Measurements from ENCODE around the gene DQX1.
A peak's percentile ranks its signal among the peaks of the same experiment; 100 is the strongest.

The DQX1 gene

DNA sequence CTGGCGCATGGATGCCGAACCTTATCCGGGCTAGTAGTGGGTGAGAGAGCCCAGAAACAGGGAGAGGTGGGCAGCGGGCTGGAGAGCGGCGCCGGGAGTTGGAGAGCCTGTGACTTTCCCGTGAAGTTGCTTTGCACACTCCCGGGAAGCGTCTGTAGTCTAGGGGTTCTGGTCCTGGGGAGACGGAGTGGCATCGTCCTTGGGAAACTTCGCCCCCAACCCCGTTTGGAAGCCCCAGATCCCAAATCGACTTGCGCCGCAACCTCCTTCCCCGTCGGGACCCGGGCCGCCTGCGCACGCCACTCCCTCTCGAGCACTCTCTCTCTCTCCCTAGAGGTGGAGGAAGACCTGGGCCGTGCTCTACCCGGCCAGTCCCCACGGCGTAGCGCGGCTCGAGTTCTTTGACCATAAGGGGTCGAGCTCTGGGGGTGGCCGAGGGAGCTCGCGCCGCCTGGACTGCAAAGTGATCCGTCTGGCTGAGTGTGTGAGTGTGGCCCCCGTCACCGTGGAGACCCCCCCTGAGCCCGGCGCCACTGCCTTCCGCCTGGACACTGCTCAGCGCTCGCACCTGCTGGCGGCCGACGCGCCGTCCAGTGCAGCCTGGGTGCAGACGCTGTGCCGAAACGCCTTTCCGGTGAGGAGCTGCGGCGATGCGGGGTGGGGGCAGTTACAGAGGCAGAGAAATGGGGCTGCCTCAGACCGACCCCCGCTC, 28.9 kb upstream of the DQX1 start:
- DNase-seq (ENCODE audit: low spot score), result no peak

- peak; percentile 90 for DNase-seq (ENCODE audit: low spot score)
Observed at GRCh38 chr2:74553892-74554819, 28.1 kb upstream of the DQX1 start, which contains the start of the genes DOK1 and LOXL3. DOK1 (plus strand) TSS chr2:74554720; CDS start chr2:74554755, 35 bp downstream. LOXL3 (minus strand) TSS chr2:74553942; CDS start chr2:74552634, 1,308 bp downstream.

GRCh38 chr2:74552914-74553811, 27.1 kb upstream of the DQX1 start:
- no peak for DNase-seq (ENCODE audit: low spot score)

DNA sequence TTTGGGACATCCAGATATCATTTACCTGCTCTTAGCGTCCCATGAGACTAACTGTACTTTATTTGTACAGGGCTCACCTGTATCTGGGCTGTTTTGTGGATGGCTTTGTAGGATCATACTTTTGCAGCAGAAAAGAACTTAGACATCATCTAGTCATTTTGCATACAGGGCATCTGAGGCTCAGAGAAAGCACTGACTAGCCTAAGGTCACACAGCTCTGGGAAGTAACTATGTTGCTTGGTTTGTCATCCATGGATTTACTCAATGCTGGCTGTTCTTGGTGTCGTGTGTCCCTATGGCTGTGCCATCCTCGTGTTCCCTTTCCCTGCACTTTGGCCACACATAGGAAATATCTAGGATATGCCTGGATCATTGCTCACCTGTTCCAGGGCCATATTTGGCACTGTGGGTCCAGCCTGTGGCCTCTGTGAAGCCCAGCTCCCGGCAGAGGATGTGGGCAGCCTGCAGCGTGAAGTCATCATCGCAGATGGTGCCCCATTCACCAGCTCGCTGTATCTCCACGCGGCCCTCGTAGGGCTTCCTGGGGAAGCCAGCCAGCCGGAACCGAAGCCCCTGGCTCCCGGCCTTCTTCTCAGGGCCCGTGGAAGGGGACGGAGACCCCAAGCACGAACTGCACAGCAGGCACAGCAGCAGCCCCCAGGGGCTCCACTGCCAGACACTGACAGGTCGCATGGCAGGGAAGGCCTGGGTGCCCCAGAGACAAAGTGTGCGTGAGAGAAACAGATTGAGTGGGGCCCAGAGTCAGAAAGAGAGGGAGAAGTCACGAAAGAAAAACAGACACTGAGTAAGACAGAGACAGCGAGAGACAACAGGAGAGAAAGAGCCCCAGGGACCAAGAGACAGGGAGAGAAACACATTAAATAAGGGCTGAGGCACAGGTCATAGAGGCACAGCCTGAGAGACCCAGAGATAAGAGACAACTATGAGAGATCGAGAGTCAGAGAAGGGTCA, 26.2 kb upstream of the DQX1 start:
- DNase-seq (ENCODE audit: low spot score), result no peak

GRCh38 chr2:74551530-74551929, 25.5 kb upstream of the DQX1 start:
- no peak for DNase-seq (ENCODE audit: low spot score)

GRCh38 chr2:74550231-74550630, 24.2 kb upstream of the DQX1 start:
- DNase-seq (ENCODE audit: low spot score), result no peak

GRCh38 chr2:74548900-74549826, 23.1 kb upstream of the DQX1 start:
- DNase-seq (ENCODE audit: low spot score), result peak; percentile 80

- DNase-seq (ENCODE audit: low spot score), result no peak
Observed at GRCh38 chr2:74548285-74548899, 22.4 kb upstream of the DQX1 start.

- no peak for DNase-seq (ENCODE audit: low spot score)
Observed at GRCh38 chr2:74546004-74546403, 20.0 kb upstream of the DQX1 start.

- no peak for DNase-seq (ENCODE audit: low spot score)
Observed at GRCh38 chr2:74544634-74545033, 18.6 kb upstream of the DQX1 start.

DNA sequence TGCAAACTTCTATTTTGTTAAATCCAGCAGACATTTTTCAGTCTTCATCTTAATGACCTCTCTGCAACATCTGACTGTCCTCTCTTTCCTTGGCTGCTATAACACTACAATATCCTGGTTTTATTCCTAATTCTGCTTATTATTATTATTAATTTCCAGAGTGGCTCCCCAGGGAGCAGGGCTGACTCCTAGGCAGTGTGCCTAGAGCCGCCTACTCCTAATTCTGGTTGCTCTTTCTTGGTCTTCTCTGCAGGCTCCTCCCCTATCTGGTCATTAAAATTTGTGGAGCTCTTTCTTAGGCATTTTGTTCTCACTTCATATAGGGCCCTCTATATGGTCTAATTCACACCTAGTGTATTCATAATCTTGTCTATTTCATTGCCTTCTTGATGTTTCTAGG, 16.9 kb upstream of the DQX1 start:
- no peak for DNase-seq (ENCODE audit: low spot score)

- DNase-seq (ENCODE audit: low spot score), result no peak
Observed at GRCh38 chr2:74540291-74540690, 14.3 kb upstream of the DQX1 start.

DNA sequence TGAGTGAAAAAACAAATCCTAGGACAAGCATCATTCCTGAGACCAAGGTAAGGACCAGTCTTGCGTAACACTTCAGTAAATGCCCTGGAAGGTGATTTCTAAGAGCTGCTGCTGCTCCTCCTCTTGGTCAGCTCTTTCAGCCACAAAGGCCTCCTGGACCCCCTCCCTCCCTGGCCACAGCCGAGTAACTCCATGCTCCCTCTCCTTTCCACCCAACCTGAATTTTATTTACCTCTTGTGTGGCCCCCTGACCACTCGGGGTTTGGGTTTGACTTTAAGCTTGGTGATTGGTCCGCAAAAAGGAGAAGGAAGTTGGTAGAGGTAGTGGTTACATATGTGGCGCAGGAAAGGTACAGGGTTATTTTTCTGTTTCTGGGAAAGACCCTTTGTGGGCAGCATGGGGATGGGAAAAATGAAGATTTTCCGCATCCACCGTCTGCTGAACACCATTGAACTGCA, 12.9 kb upstream of the DQX1 start:
- DNase-seq (ENCODE audit: low spot score), result no peak

GRCh38 chr2:74537140-74537539, 11.1 kb upstream of the DQX1 start:
- DNase-seq (ENCODE audit: low spot score), result no peak

DNA sequence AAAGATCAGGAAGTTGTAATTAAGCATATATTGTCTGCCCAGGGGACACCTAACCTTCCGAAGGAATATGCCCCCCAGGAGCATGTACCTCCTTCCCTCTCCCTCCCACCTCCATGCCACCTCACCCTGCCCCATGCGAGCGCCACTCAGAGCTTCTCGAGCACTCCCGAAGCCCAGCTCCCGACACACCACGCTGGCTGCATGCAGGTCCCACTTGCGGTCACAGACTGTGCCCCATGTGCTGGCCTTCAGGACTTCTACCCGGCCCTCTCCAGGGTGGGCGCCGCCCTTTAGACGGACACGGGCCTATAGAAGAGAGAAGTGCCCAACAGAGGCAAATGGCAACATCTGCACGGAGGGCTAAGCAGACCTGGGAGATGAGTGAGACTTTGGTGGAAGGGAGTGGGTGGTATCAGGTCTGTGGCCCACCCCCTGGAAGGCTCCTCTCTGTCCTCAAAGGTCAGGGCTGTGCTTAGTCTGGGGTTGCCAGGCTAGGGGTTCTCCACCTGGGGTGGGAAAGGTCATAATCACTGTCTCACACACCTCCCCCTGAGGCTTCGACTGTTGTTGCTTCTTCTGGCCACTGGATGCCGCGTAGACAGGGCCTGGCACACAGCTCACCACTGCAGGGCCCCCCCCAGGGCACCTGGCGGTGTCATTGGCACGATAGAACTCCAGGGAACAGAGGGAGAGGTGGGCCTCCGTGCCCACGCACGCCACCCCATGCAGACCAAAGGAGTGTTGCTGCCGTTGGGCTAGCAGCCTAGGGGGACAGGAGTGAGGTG, 10.3 kb upstream of the DQX1 start:
- DNase-seq (ENCODE audit: low spot score), result no peak

GRCh38 chr2:74535440-74535965, 9.5 kb upstream of the DQX1 start:
- no peak for DNase-seq (ENCODE audit: low spot score)

DNA sequence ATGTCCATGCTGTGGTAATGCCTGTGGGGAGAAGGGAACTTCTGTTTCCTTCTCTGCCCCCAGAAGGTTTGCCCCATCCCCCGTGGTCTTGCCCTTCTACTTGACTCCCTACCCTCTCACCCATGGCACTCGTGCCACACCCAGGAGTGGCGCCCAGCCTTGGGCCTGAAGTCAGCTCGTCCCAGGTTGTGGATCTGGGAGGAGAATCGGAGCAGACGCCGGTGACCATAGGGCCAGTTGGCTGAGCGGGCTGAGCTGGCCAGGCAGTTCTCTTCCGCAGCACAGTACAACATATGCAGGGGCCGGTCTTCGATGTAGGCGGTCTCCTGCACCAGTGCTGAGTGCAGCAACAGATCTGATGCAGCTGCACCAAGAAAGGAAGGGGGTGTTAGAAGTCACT, 8.4 kb upstream of the DQX1 start:
- no peak for DNase-seq (ENCODE audit: low spot score)

- DNase-seq (ENCODE audit: low spot score), result no peak
Observed at GRCh38 chr2:74533464-74533863, 7.4 kb upstream of the DQX1 start.

Data from left forelimb (tissue), 1 donor.